GM18861 (cell line): ENCODE measurements around the gene PEX5.
"Not testable (repeated sequence)": the region's sequence is repeated elsewhere in the genome, so short reads cannot be mapped to it uniquely, and the experiment has no call there.

Source experiments
- ATAC-seq: cut with Tn5 transposase; IDR thresholded peaks from one replicate; pipeline ENCODE4 v1.9.1; 2021; ENCODE audit not compliant: unreplicated experiment

Gene PEX5

DNA sequence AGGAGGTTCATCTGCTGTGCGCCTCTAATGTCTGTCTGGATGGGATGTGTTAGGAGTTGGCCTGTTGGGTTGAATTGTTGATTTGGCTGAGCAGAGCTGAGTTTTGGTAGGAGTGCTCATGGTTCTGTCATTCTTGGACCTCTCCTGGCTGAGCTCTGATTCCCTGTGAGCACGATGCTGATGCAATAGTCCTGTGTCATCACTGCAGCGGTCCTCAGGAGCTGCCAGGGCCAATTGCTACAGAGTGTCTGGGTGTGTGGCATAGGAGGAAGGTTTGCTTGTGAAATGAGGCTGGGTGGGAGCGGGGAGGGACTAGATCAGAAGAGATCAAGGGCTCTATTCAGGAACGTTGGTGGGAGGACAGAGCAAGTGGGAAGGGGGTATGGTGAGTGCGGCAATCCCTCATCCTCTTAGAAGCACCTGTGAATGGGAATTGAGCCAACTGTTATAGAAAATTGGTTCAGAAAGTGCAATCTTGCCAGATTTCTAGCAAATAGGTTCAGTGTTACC is 21.2 kb downstream of the PEX5 start:
- no peak for ATAC-seq

DNA sequence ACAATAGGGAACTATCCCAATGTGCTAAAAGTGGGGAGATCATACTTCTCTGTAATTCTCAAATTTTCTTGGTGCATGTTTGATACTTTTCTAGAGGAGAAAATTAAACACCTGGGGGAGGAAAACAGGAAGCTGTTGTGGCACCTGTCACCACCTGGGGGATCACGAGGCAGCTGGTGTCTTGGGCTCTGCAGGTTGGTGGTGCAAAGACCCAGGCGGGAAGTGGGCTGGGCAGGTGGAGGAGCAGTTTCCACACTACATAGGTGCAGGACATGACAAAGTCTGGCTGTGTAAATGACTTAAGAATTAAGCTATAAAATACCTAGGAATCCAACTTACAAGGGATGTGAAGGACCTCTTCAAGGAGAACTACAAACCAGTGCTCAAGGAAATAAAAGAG is 23.2 kb downstream of the PEX5 start:
- no peak for ATAC-seq

- ATAC-seq = not testable (repeated sequence)
Measured at GRCh38 chr12:7213745-7214144, 24.3 kb downstream of the PEX5 start.

- ATAC-seq = no peak
Measured at GRCh38 chr12:7217475-7218069, 28.1 kb downstream of the PEX5 start.

DNA sequence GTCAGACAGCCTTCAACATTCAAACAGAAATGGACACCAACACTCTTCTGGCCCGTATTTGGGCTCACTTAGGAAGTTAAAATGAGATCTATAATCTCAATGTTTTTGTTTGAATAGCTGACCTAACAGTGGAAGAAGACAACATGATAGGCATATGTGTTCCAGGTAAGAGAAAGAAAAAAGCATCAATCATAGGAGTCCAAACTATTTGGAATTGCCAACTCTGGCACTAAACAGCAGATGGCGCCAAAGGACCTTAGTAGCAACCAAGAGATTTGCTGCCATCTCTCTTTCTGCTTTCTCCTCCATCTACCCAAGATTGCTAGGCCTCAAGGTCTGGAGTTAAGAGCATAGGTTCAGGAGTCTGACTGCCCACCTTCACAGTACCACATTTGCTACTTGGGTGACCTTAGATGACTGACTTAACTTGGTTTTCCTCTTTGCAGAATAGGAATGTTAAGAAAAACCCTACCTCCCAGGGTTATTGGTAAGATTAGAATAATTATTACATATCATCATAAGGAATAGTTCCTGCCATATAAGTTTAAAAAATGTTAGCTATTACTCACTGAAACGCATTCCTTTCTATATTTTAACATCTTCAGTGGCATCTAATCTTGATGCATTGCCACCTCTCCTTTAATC is 30.2 kb downstream of the PEX5 start:
- ATAC-seq = no peak

DNA sequence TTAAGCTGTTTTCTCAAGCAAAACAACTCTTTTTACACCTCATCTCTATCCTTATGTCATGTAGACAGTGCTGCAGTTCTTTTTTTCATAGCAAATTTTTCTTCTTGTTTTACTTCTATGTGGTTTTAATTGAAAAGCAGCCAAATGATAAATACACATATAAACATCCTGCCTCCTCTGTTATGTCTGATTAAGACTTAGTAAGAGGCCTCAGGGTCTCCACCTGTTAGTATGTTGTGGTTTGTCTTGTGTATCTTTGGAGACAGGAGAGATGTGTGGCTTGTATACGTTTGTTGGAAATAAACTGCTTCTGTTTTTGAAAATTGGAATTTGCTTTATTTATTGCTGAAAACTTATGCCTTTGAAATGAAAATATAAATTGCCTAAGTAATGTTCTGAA is 32.0 kb downstream of the PEX5 start:
- no peak for ATAC-seq

GRCh38 chr12:7229741-7230140 is 40.3 kb downstream of the PEX5 start:
- ATAC-seq = no peak

GRCh38 chr12:7241404-7242005 is 52.0 kb downstream of the PEX5 start:
- ATAC-seq = no peak

- ATAC-seq = no peak
Measured at GRCh38 chr12:7242176-7243101, 53.0 kb downstream of the PEX5 start.

GRCh38 chr12:7251328-7251996 is 62.0 kb downstream of the PEX5 start:
- not testable (repeated sequence) for ATAC-seq

GRCh38 chr12:7259060-7259459 is 69.6 kb downstream of the PEX5 start:
- no peak for ATAC-seq
